NAMALWA (cell line): Measurements from ENCODE around the gene SPOCK1.

Experiments used
- DNase-seq: peaks from one replicate; pipeline ENCODE4 v3.0.0-alpha.2; 2015; ENCODE audit warnings: low spot score

Gene SPOCK1

DNA sequence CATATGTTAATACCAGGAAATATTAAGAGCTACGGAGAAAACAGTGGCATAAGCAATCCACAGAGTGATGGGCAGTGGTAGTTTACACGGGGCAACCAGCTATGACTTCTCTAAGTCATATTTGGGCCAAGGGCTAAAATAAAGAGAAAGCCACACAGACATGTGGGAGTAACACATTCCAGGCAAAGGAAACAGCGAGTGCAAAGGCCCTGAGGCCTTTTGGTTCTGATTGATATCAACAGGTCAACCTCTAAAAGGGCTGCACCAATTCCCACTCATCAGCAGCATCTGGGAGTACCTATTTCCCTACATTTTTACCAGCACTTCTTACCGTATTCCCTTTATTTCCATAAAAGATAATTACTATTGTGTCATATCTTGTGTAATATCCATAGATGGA, 173.4 kb downstream of the SPOCK1 start:
- DNase-seq: no peak

DNA sequence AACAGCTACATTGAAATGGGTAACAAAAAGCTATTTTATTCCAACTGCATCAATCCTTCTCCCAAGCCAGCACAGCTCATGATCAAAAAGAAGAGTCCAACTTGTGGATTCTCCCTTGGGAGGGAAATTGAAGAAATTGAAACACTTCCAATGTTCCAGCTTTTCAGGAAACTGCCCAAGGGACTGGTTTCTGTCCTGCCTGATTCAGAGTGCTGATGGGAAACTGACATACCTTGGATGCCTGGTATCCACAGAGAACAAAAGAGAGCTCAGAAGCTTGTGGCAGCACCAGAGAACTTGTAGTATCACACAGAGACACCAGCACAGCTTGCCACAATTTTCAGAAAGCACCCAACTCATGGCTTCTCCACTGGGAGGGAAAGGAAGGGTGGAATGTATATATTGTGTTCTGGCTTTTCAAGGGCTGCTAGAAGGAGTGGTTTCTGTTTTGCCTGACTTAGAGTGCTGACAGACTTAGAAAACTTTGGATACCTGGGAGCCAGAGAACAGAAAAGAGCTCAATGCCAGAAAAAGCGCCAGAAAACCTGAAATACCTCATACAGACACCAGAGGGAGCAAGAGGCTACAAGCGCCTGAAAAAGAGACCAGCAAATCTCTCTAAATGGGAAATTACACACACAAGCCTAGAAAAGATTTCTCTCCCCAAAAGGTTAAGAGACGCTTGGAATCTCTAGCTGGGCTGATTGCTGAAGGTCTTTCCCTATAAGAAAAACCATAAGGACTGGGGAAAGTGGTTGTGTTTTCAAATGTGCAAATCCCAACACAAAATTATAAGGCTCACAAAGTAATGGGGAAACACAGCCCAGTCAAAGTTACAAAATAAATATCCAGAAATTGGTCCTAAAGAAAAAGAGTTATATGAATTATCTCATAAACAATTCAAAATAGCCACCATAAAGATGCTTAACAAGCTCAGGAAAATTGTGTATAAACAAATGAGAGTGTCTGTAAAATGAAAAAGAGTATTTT, 178.8 kb downstream of the SPOCK1 start:
- peak; percentile 73 for DNase-seq

- DNase-seq: no peak
These were observed 181.1 kb downstream of the SPOCK1 start for GRCh38 chr5:137318027-137318426.

- DNase-seq: no peak
These were observed 182.8 kb downstream of the SPOCK1 start for GRCh38 chr5:137316346-137316736.

DNA sequence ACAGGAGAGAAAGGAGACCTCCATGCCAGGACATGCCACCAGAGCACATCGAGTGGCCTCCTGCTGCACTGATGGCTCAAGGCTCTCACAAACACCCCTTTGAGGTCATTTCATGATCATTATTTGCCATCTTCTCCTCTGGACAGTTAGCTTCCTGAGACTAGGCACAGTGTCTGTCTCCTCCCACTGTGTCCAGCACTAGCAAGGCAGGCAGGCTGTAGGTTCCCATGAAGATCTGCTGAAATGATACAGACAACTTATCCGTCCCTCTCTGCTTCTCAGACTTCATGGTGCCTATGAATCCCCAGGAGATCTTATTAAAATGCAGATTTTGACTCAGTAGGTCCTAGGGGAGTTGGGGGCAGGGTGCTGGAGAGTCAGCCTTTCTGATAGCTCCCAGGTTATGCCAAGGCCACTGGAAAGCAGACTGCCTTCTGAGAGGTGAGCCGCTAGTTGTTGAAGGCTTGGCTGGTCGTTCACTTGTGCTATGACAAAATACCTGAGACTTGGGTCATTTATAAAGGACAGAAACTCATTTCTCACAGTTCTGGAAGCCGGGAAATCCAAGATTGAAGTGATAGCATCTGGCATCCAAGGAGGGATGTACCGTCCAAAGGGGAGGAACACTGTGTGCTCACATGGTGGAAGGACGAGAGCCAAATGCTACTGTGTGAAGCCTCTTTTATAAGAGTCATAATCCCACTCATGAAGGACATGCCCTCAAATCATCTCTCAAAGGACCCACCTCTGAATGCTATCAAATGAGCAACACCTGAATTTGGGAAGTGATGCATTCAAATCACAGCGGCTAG, 183.4 kb downstream of the SPOCK1 start:
- DNase-seq: no peak

DNA sequence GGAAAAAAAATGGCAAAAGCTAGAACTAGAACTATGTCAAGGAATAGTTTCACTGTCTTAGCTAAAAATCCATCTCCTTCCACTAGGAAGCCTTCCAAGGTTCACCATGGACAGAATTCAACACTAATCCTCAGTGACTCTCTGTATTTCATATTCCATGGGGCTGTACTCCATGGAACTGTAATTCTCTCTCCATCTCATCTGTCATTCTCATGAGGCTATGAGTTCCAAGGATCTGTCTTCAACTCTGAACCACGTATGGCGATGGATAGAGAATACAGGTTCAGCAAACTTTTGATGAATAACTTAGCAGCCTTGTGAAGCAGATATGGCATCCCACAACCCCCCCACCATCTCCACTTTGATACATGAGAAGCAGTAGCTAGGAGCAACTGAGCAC, 184.0 kb downstream of the SPOCK1 start:
- DNase-seq: no peak

- DNase-seq: no peak
These were observed 185.5 kb downstream of the SPOCK1 start for GRCh38 chr5:137313526-137314175.

DNA sequence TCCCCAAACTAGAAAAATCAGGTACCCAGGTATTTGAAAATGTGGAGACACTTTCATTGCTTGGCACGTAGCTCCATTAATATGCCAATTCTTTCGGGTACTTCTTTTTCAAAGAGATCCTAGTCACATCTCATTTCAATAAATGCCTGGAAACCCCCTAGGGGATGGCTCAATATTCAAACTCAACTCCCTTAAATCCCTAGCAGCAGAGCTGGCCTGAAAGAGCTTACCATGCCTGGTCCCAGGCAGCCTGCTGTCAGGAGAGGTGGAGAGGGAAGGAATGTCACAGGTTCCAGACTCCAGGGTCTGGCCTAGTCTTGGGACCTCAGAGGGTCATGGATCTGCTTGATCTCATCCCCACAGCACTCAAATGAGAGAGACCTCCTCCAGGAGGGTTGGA, 187.1 kb downstream of the SPOCK1 start:
- no peak for DNase-seq

DNA sequence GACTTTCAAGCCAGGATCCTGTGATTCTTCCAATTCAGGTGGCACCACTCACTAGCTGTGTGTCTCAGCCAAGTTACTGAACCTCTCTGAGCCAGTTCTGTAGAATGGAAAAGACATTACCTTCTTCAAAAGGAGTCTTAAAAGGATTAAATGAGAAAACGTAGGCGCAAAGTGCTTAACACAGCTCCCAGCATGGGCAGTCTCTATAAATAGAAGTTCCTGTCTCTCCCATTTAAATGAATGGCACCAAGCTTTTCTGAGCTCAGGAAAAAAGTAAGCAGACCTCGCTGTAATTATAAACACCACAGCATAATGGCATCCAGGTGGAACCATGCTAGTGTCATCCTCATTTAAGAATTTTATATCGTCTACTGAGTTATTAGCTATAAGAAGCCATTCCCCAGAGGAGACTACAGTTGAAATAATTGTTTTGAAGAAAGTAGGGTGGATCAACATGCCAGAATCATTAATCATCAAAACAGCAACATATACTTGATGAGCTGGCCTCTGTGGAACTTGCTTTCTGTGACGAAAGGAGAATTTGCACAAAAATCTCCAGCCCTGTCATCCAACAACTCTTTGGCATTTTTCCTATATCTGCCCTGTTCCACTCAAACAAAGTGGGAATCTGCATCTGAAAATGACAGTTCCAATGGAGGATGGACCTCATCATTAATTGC, 188.9 kb downstream of the SPOCK1 start:
- DNase-seq: no peak

DNA sequence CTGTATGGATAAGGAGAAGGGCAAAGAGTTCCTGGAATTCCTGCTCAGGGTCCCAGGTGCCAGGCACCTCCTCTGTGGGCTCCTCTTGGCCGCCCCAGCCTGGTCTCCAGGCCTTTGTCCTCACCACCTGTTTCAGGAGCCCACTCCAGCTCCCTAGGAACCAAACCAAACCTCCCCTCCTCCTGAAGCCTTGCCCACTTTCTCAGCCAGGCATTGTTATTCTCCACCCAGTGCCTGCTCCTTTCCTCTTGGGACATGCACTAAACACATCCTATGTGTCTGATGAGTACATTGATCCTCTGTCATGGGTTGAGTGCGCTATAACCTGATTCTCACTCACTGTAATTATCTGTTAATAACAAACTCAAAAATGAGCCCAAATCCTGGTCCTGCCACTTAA, 189.8 kb downstream of the SPOCK1 start:
- DNase-seq: no peak

- no peak for DNase-seq
These were observed 190.8 kb downstream of the SPOCK1 start for GRCh38 chr5:137308311-137308710.

DNA sequence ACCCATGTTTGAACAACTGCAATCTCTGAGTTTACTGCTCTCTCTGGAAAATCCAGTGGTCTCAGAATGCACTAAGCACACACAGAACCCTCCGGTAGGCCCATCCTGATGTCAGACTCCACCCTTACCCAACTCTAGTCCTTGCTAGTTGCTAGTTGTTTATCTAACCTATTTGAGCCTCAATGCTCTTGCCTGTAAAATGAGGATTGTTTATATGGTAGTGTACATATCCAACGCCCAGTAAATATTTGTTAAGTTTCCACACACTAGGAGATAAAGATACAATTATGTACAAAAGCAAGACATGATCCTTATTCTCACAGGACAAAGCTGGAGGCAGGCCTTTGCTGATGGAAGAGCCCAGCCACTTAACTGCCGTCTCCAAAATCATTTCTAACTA, 192.2 kb downstream of the SPOCK1 start:
- DNase-seq: no peak

- no peak for DNase-seq
These were observed 193.0 kb downstream of the SPOCK1 start for GRCh38 chr5:137305971-137306602.

DNA sequence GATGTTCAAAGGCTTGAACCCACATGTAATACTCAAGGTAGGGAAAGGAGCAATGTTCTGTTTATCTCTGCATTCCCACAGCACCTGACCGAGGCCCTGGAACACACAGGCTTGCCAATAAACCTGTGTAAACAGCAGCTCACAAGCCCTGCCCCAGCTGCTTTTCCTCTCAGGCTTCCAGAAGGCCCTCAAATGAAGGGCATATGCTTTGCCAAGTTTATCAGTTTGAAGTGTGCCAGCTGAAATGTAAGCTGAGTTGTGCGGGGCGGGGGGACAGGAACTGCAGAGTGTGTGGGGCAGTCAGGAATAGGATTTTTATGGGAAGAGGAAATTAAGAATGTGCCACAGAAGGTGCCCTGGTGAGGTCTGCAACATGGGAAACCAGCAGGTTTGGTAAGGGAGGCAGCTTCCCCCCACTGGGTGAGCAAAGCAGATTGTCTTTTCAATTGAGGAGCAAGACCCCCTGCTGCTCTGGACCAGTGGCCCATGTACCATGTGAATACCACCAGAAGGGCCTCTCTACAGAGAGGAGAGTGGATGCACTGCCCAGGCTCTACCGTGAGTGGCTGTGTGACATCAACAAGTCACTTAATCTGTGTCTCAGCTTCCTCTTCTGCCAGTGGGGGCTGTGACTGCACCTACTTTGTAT, 194.8 kb downstream of the SPOCK1 start:
- no peak for DNase-seq

GRCh38 chr5:137303509-137303908, 195.6 kb downstream of the SPOCK1 start:
- no peak for DNase-seq

GRCh38 chr5:137300411-137301240, 198.5 kb downstream of the SPOCK1 start:
- no peak for DNase-seq

DNA sequence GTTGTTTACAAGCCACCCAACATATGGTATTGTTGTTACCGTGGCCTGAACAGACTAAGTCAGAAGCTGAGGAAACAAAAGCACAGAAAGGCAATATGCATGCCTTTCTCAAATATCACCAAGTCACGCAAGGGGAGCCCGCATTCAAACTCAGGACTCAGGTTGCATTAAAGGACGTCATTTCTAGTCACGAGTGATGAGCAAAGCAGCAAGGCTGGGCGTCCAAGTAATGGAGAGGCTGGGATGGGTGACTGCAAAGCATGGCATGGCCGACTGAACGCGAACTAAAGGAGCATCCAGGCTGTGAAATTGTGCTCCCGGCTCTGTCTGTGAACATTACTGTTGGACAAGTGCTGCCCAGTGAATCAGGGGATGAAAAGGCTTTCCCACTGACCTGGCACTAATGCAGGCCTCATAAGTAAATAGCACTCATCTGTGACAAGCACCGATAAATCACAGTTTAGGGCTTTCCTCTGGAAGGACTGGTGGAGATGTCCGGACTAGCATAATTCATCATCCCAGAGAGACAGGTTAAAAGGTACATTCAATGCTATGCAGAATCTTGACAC, 202.8 kb downstream of the SPOCK1 start:
- no peak for DNase-seq

DNA sequence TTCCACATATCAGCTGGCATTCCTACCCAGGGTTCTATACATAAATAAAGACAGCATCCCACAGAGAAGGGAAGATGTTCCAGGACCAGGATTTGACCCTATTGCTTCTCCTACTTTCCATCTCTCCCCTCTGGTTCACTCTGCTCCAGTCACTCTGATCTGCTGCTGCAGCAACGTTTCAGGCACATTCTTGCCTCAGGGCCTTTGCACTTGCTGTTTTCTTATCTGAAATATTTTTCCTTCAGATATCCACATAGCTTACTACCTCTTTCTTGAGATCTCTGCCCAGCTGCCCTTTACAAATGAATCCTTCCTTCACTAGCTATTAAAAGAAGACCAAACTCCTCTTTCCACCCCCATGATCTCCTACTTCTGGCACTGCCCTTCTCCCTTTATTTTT, 204.5 kb downstream of the SPOCK1 start:
- DNase-seq: no peak

- no peak for DNase-seq
These were observed 206.6 kb downstream of the SPOCK1 start for GRCh38 chr5:137292461-137293027.
